Measurements from ENCODE around the gene NFATC2. TPM values are rescaled to one million over a fixed set of nuclear protein-coding genes. Genes with fewer than 3 reads are reported as not detected.

The NFATC2 gene
- 3.4 TPM for polyA plus RNA-seq (2013, experiment 1 of 2)
- polyA plus RNA-seq (2013, experiment 2 of 2) = 1.9 TPM

- peak within 1 kb of the TSS; percentile 23 for H3K4me3 ChIP-seq (ENCODE audit: extremely low read depth, insufficient read depth, low read length, poor library complexity, severe bottlenecking)
- H3K9me3 ChIP-seq (ENCODE audit: control insufficient read depth, low read length) = no peaks in the 10 kb centered on the region
- no peaks in the 10 kb centered on the region for H3K36me3 ChIP-seq (ENCODE audit: control insufficient read depth, insufficient read depth, low read length)
- H3K27ac ChIP-seq (ENCODE audit: low read depth, low read length, severe bottlenecking) = peak within 1 kb of the TSS; percentile 30
- WGBS, 2 experiments (ENCODE audit: insufficient coverage in 2 of 2) = 1 to 13% methylated on average over 19 to 37 of the region's 67 CpGs
- H3K4me1 ChIP-seq (ENCODE audit: control insufficient read depth, insufficient read depth, low read length, poor library complexity, severe bottlenecking) = peaks cover 19% of the 10 kb centered on the region
These were observed at the start of gene NFATC2 for GRCh38 chr20:51542571-51543421. Gene NFATC2 (minus strand): TSS chr20:51542719. CDS start chr20:51542499, 220 bp downstream.

- Histone ChIP-seq H3K4me1 (ENCODE audit: control insufficient read depth, insufficient read depth, low read length, poor library complexity, severe bottlenecking) (peaks cover 4% of the 10 kb centered on the region), H3K4me3 (ENCODE audit: extremely low read depth, insufficient read depth, low read length, poor library complexity, severe bottlenecking) (no peak overlapping the region), H3K27ac (ENCODE audit: low read depth, low read length, severe bottlenecking) (no peak overlapping the region), H3K36me3 (ENCODE audit: control insufficient read depth, insufficient read depth, low read length) (no peaks in the 10 kb centered on the region), H3K9me3 (ENCODE audit: control insufficient read depth, low read length) (no peaks in the 10 kb centered on the region)
- WGBS, 2 experiments (ENCODE audit: insufficient coverage in 2 of 2) = 84 to 90% methylated on average over 8 of the region's 10 CpGs
These were observed 49.4 kb upstream of the NFATC2 start for GRCh38 chr20:51591871-51592270.

GRCh38 chr20:51588762-51589161 is 46.2 kb upstream of the NFATC2 start:
- H3K36me3 ChIP-seq (ENCODE audit: control insufficient read depth, insufficient read depth, low read length) = no peaks in the 10 kb centered on the region
- no peak overlapping the region for H3K27ac ChIP-seq (ENCODE audit: low read depth, low read length, severe bottlenecking)
- H3K4me1 ChIP-seq (ENCODE audit: control insufficient read depth, insufficient read depth, low read length, poor library complexity, severe bottlenecking) = no peaks in the 10 kb centered on the region
- no peak overlapping the region for H3K4me3 ChIP-seq (ENCODE audit: extremely low read depth, insufficient read depth, low read length, poor library complexity, severe bottlenecking)
- 90% methylated on average over 2 of the region's 3 CpGs; no CpG with 5 or more reads in 1 of the 2 experiments for WGBS, 2 experiments (ENCODE audit: insufficient coverage in 2 of 2)
- no peaks in the 10 kb centered on the region for H3K9me3 ChIP-seq (ENCODE audit: control insufficient read depth, low read length)

- no peaks in the 10 kb centered on the region for H3K4me1 ChIP-seq (ENCODE audit: control insufficient read depth, insufficient read depth, low read length, poor library complexity, severe bottlenecking)
- H3K27ac ChIP-seq (ENCODE audit: low read depth, low read length, severe bottlenecking) = no peak overlapping the region
- H3K36me3 ChIP-seq (ENCODE audit: control insufficient read depth, insufficient read depth, low read length) = no peaks in the 10 kb centered on the region
- H3K9me3 ChIP-seq (ENCODE audit: control insufficient read depth, low read length) = no peaks in the 10 kb centered on the region
- WGBS, 2 experiments (ENCODE audit: insufficient coverage in 2 of 2) = 100% methylated on average over 1 to 2 of the region's 4 CpGs
- H3K4me3 ChIP-seq (ENCODE audit: extremely low read depth, insufficient read depth, low read length, poor library complexity, severe bottlenecking) = no peak overlapping the region
These were observed 44.6 kb upstream of the NFATC2 start for GRCh38 chr20:51587145-51587544.

- WGBS, 2 experiments (ENCODE audit: insufficient coverage in 2 of 2) = 88% methylated on average over 3 of the region's 4 CpGs; no CpG with 5 or more reads in 1 of the 2 experiments
- Histone ChIP-seq H3K27ac (ENCODE audit: low read depth, low read length, severe bottlenecking) (no peak overlapping the region), H3K36me3 (ENCODE audit: control insufficient read depth, insufficient read depth, low read length) (no peaks in the 10 kb centered on the region), H3K9me3 (ENCODE audit: control insufficient read depth, low read length) (no peaks in the 10 kb centered on the region), H3K4me1 (ENCODE audit: control insufficient read depth, insufficient read depth, low read length, poor library complexity, severe bottlenecking) (no peaks in the 10 kb centered on the region), H3K4me3 (ENCODE audit: extremely low read depth, insufficient read depth, low read length, poor library complexity, severe bottlenecking) (no peak overlapping the region)
These were observed 43.5 kb upstream of the NFATC2 start for GRCh38 chr20:51586005-51586440.

GRCh38 chr20:51585148-51585547 is 42.6 kb upstream of the NFATC2 start:
- H3K4me3 ChIP-seq (ENCODE audit: extremely low read depth, insufficient read depth, low read length, poor library complexity, severe bottlenecking) = no peak overlapping the region
- H3K4me1 ChIP-seq (ENCODE audit: control insufficient read depth, insufficient read depth, low read length, poor library complexity, severe bottlenecking) = no peaks in the 10 kb centered on the region
- peak overlapping the region; percentile 41 for H3K27ac ChIP-seq (ENCODE audit: low read depth, low read length, severe bottlenecking)
- WGBS, 2 experiments (ENCODE audit: insufficient coverage in 2 of 2) = 100% methylated on average over 1 to 3 of the region's 4 CpGs
- H3K36me3 ChIP-seq (ENCODE audit: control insufficient read depth, insufficient read depth, low read length) = no peaks in the 10 kb centered on the region
- no peaks in the 10 kb centered on the region for H3K9me3 ChIP-seq (ENCODE audit: control insufficient read depth, low read length)

GRCh38 chr20:51584737-51585136 is 42.2 kb upstream of the NFATC2 start:
- Histone ChIP-seq H3K36me3 (ENCODE audit: control insufficient read depth, insufficient read depth, low read length) (no peaks in the 10 kb centered on the region), H3K4me1 (ENCODE audit: control insufficient read depth, insufficient read depth, low read length, poor library complexity, severe bottlenecking) (no peaks in the 10 kb centered on the region), H3K4me3 (ENCODE audit: extremely low read depth, insufficient read depth, low read length, poor library complexity, severe bottlenecking) (no peak overlapping the region), H3K27ac (ENCODE audit: low read depth, low read length, severe bottlenecking) (peak overlapping the region; percentile 41), H3K9me3 (ENCODE audit: control insufficient read depth, low read length) (no peaks in the 10 kb centered on the region)
- 95 to 98% methylated on average over 4 of the region's 4 CpGs for WGBS, 2 experiments (ENCODE audit: insufficient coverage in 2 of 2)

GRCh38 chr20:51584116-51584515 is 41.6 kb upstream of the NFATC2 start:
- peak overlapping the region; percentile 41 for H3K27ac ChIP-seq (ENCODE audit: low read depth, low read length, severe bottlenecking)
- H3K9me3 ChIP-seq (ENCODE audit: control insufficient read depth, low read length) = no peaks in the 10 kb centered on the region
- 95% methylated on average over 6 to 7 of the region's 8 CpGs for WGBS, 2 experiments (ENCODE audit: insufficient coverage in 2 of 2)
- no peaks in the 10 kb centered on the region for H3K4me1 ChIP-seq (ENCODE audit: control insufficient read depth, insufficient read depth, low read length, poor library complexity, severe bottlenecking)
- no peak overlapping the region for H3K4me3 ChIP-seq (ENCODE audit: extremely low read depth, insufficient read depth, low read length, poor library complexity, severe bottlenecking)
- H3K36me3 ChIP-seq (ENCODE audit: control insufficient read depth, insufficient read depth, low read length) = no peaks in the 10 kb centered on the region

- WGBS, 2 experiments (ENCODE audit: insufficient coverage in 2 of 2) = 91 to 92% methylated on average over 11 to 13 of the region's 14 CpGs
These were observed 41.0 kb upstream of the NFATC2 start for GRCh38 chr20:51583499-51583898.

GRCh38 chr20:51583073-51583472 is 40.6 kb upstream of the NFATC2 start:
- H3K4me3 ChIP-seq (ENCODE audit: extremely low read depth, insufficient read depth, low read length, poor library complexity, severe bottlenecking) = no peak overlapping the region
- whole genome bisulfite sequencing, 2 experiments (ENCODE audit: insufficient coverage in 2 of 2) = 95 to 97% methylated on average over 13 of the region's 13 CpGs
- H3K36me3 ChIP-seq (ENCODE audit: control insufficient read depth, insufficient read depth, low read length) = no peaks in the 10 kb centered on the region
- peaks cover 6% of the 10 kb centered on the region for H3K4me1 ChIP-seq (ENCODE audit: control insufficient read depth, insufficient read depth, low read length, poor library complexity, severe bottlenecking)
- H3K9me3 ChIP-seq (ENCODE audit: control insufficient read depth, low read length) = no peaks in the 10 kb centered on the region
- H3K27ac ChIP-seq (ENCODE audit: low read depth, low read length, severe bottlenecking) = no peak overlapping the region

More at GRCh38 chr20:51583499-51583898, 41.0 kb upstream of the NFATC2 start:
- H3K9me3 ChIP-seq (ENCODE audit: control insufficient read depth, low read length) = no peaks in the 10 kb centered on the region
- no peak overlapping the region for H3K27ac ChIP-seq (ENCODE audit: low read depth, low read length, severe bottlenecking)
- no peaks in the 10 kb centered on the region for H3K36me3 ChIP-seq (ENCODE audit: control insufficient read depth, insufficient read depth, low read length)
- no peak overlapping the region for H3K4me3 ChIP-seq (ENCODE audit: extremely low read depth, insufficient read depth, low read length, poor library complexity, severe bottlenecking)
- H3K4me1 ChIP-seq (ENCODE audit: control insufficient read depth, insufficient read depth, low read length, poor library complexity, severe bottlenecking) = peaks cover 4% of the 10 kb centered on the region

GRCh38 chr20:51581571-51581970 is 39.1 kb upstream of the NFATC2 start:
- H3K4me3 ChIP-seq (ENCODE audit: extremely low read depth, insufficient read depth, low read length, poor library complexity, severe bottlenecking) = no peak overlapping the region
- no peaks in the 10 kb centered on the region for H3K36me3 ChIP-seq (ENCODE audit: control insufficient read depth, insufficient read depth, low read length)
- H3K27ac ChIP-seq (ENCODE audit: low read depth, low read length, severe bottlenecking) = no peak overlapping the region
- no peaks in the 10 kb centered on the region for H3K9me3 ChIP-seq (ENCODE audit: control insufficient read depth, low read length)
- peaks cover 6% of the 10 kb centered on the region for H3K4me1 ChIP-seq (ENCODE audit: control insufficient read depth, insufficient read depth, low read length, poor library complexity, severe bottlenecking)
